Measurements from ENCODE around the gene NGDN. TPM values are rescaled to one million over a fixed set of nuclear protein-coding genes. Genes with fewer than 3 reads are reported as not detected.

The NGDN gene
- polyA plus RNA-seq, 3 donors: 22.2 to 50.3 (median 28.0) TPM

GRCh38 chr14:23457587-23458445 lies 11.7 kb upstream of the NGDN start:
- no peak overlapping the region for H3K27ac ChIP-seq (ENCODE audit: low read depth, low read length)
- 75 to 84% (median 78%) methylated on average over 5 of the region's 5 CpGs for WGBS, 3 donors

GRCh38 chr14:23460960-23461359 lies 8.5 kb upstream of the NGDN start:
- no peak overlapping the region for H3K27ac ChIP-seq (ENCODE audit: low read depth, low read length)

GRCh38 chr14:23464700-23465099 lies 4.8 kb upstream of the NGDN start:
- no peak overlapping the region for H3K27ac ChIP-seq (ENCODE audit: low read depth, low read length)

GRCh38 chr14:23465261-23465660 lies 4.2 kb upstream of the NGDN start:
- H3K27ac ChIP-seq (ENCODE audit: low read depth, low read length): no peak overlapping the region
- WGBS, 3 donors: 79 to 81% (median 80%) methylated on average over 3 of the region's 3 CpGs

- H3K27ac ChIP-seq (ENCODE audit: low read depth, low read length): no peak overlapping the region
- WGBS, 3 donors: 73 to 86% (median 76%) methylated on average over 15 of the region's 15 CpGs
Observed at GRCh38 chr14:23468704-23469126, 788 bp upstream of the NGDN start.

GRCh38 chr14:23469906-23470403 lies 452 bp downstream of the NGDN start:
- H3K27ac ChIP-seq (ENCODE audit: low read depth, low read length): no peak overlapping the region
- 0 to 4% (median 1%) methylated on average over 11 of the region's 11 CpGs for WGBS, 3 donors

GRCh38 chr14:23470947-23471346 lies 1.4 kb downstream of the NGDN start:
- no peak overlapping the region for H3K27ac ChIP-seq (ENCODE audit: low read depth, low read length)
- WGBS, 3 donors: 75 to 98% (median 93%) methylated on average over 1 of the region's 1 CpG

- 25 to 39% (median 37%) methylated on average over 5 of the region's 5 CpGs for WGBS, 3 donors
- no peak overlapping the region for H3K27ac ChIP-seq (ENCODE audit: low read depth, low read length)
Observed at GRCh38 chr14:23478109-23478759, 8.7 kb downstream of the NGDN start.

GRCh38 chr14:23481362-23481970 lies 12.0 kb downstream of the NGDN start:
- 62 to 72% (median 69%) methylated on average over 3 of the region's 3 CpGs for WGBS, 3 donors
- no peak overlapping the region for H3K27ac ChIP-seq (ENCODE audit: low read depth, low read length)

- no peak overlapping the region for H3K27ac ChIP-seq (ENCODE audit: low read depth, low read length)
- 58 to 73% (median 72%) methylated on average over 7 of the region's 7 CpGs for WGBS, 3 donors
Observed at GRCh38 chr14:23481979-23482822, 12.7 kb downstream of the NGDN start.

- H3K27ac ChIP-seq (ENCODE audit: low read depth, low read length): no peak overlapping the region
Observed at GRCh38 chr14:23482823-23483148, 13.3 kb downstream of the NGDN start.

GRCh38 chr14:23483236-23483854 lies 13.8 kb downstream of the NGDN start:
- H3K27ac ChIP-seq (ENCODE audit: low read depth, low read length): no peak overlapping the region

GRCh38 chr14:23485326-23485725 lies 15.8 kb downstream of the NGDN start:
- H3K27ac ChIP-seq (ENCODE audit: low read depth, low read length): no peak overlapping the region
- 79 to 90% (median 89%) methylated on average over 4 of the region's 4 CpGs for WGBS, 3 donors

More at GRCh38 chr14:23483236-23483854, 13.8 kb downstream of the NGDN start:
- 55 to 67% (median 64%) methylated on average over 9 of the region's 9 CpGs for WGBS, 3 donors

- WGBS, 3 donors: 50 to 90% (median 54%) methylated on average over 2 of the region's 2 CpGs
- H3K27ac ChIP-seq (ENCODE audit: low read depth, low read length): no peak overlapping the region
Observed at GRCh38 chr14:23486036-23486435, 16.5 kb downstream of the NGDN start.

- WGBS, 3 donors: 80 to 95% (median 94%) methylated on average over 6 to 7 of the region's 7 CpGs
- H3K27ac ChIP-seq (ENCODE audit: low read depth, low read length): no peak overlapping the region
Observed at GRCh38 chr14:23487216-23487615, 17.7 kb downstream of the NGDN start.

- H3K27ac ChIP-seq (ENCODE audit: low read depth, low read length): no peak overlapping the region
Observed at GRCh38 chr14:23492618-23493272, 23.2 kb downstream of the NGDN start.

GRCh38 chr14:23494223-23494622 lies 24.7 kb downstream of the NGDN start:
- 45 to 65% (median 62%) methylated on average over 2 of the region's 2 CpGs for WGBS, 3 donors
- H3K27ac ChIP-seq (ENCODE audit: low read depth, low read length): no peak overlapping the region

GRCh38 chr14:23512156-23512555 lies 42.7 kb downstream of the NGDN start:
- WGBS, 3 donors: 44 to 51% (median 48%) methylated on average over 11 to 13 of the region's 13 CpGs
- no peak overlapping the region for H3K27ac ChIP-seq (ENCODE audit: low read depth, low read length)

All from adipose tissue (tissue), 3 donors.